Liver (tissue), 3 donors: ENCODE results near the gene NR3C1.
A peak's percentile ranks its signal among the peaks of the same experiment; 100 is the strongest.

Experiments
- ATF3 ChIP-seq: IDR thresholded peaks from 2 replicates; pipeline ENCODE4 v1.6.1; 2016; ENCODE audit warnings: antibody characterized with exemption
- CTCF ChIP-seq: fragments of 150-350 bp; IDR thresholded peaks from 2 replicates; pipeline ENCODE4 v1.5.1; 2017; ENCODE audit warnings: improper control_type of control experiment, low read depth, low read length; ENCODE audit not compliant: missing input control
- EGR1 ChIP-seq, 2 donors: IDR thresholded peaks; 2 replicates each; pipeline ENCODE4 v1.6.1; 2016 to 2018; ENCODE audit warnings: antibody characterized with exemption in 2 of 2, low read depth in 2 of 2
- FOXA1 ChIP-seq: IDR thresholded peaks from 2 replicates; pipeline ENCODE4 v1.6.1; 2016; ENCODE audit warnings: antibody characterized with exemption
- HNF4A ChIP-seq, 2 donors: conservative IDR thresholded peaks; 2 replicates each; pipeline ENCODE4 v1.6.1; 2016; ENCODE audit warnings: antibody characterized with exemption in 2 of 2, mild to moderate bottlenecking in 2 of 2
- JUND ChIP-seq, 2 donors: IDR thresholded peaks; 2 replicates each; pipeline ENCODE4 v1.6.1; 2016; ENCODE audit warnings: antibody characterized with exemption in 2 of 2
- MAX ChIP-seq: IDR thresholded peaks from 2 replicates; pipeline ENCODE4 v1.6.1; 2016; ENCODE audit warnings: antibody characterized with exemption
- NR2F2 ChIP-seq: IDR thresholded peaks from 2 replicates; pipeline ENCODE4 v1.6.1; 2016; ENCODE audit warnings: antibody characterized with exemption
- RAD21 ChIP-seq, 2 donors: IDR thresholded peaks; 2 replicates each; pipeline ENCODE4 v1.6.1; 2016; ENCODE audit warnings: antibody characterized with exemption in 2 of 2, mild to moderate bottlenecking in 2 of 2
- REST ChIP-seq: IDR thresholded peaks from 2 replicates; pipeline ENCODE4 v1.6.1; 2016; ENCODE audit warnings: antibody characterized with exemption, mild to moderate bottlenecking
- RXRA ChIP-seq, 2 donors: IDR thresholded peaks; 2 replicates each; pipeline ENCODE4 v1.6.1; 2017 to 2018; ENCODE audit warnings: antibody characterized with exemption in 2 of 2, mild to moderate bottlenecking in 1 of 2
- SP1 ChIP-seq: IDR thresholded peaks from 2 replicates; pipeline ENCODE4 v1.6.1; 2018; ENCODE audit warnings: antibody characterized with exemption, mild to moderate bottlenecking
- YY1 ChIP-seq: IDR thresholded peaks from 2 replicates; pipeline ENCODE4 v1.6.1; 2016; ENCODE audit warnings: antibody characterized with exemption, mild to moderate bottlenecking
- ZBTB33 ChIP-seq: IDR thresholded peaks from 2 replicates; pipeline ENCODE4 v1.6.1; 2016; ENCODE audit warnings: antibody characterized with exemption
- donor health status: healthy.
- donor health status: healthy.

GRCh38 chr5:143405063-143405848 is 1.8 kb upstream of the NR3C1 start:
- TF ChIP-seq CTCF (no peak), NR2F2 (no peak), SP1 (peak; percentile 12), MAX (no peak), RAD21 (IDR thresholded peaks at IDR 0.05) (no peak), YY1 (peak; percentile 100), EGR1 (IDR thresholded peaks at IDR 0.05; ENCODE audit: low read depth in 2 of 2) (no peak), REST (peak; percentile 6), ZBTB33 (no peak), HNF4A (conservative IDR thresholded peaks at IDR 0.05) (peak; percentile 8 to 10), ATF3 (no peak), JUND (IDR thresholded peaks at IDR 0.05) (no peak), RXRA (IDR thresholded peaks at IDR 0.05) (no peak), FOXA1 (no peak)
